Fibroblast of villous mesenchyme (primary cell): Measurements from ENCODE around the gene GALNT16. TPM values are rescaled to one million over a fixed set of nuclear protein-coding genes. Genes with fewer than 3 reads are reported as not detected.

Experiments
- DNase-seq: peaks from one replicate; pipeline ENCODE4 v3.0.0-alpha.2; 2010; ENCODE audit warnings: low read depth
- H3K4me3 ChIP-seq: 2 replicates; pipeline ENCODE4 v1.5.1; 2011; ENCODE audit warnings: low read depth, mild to moderate bottlenecking, low read length
- CTCF ChIP-seq: IDR thresholded peaks from 2 replicates; pipeline ENCODE4 v1.5.1; 2012; ENCODE audit warnings: low read depth, mild to moderate bottlenecking, low read length; ENCODE audit not compliant: insufficient read depth
- total RNA-seq: library from RNA; depleted of rRNA; stranded (reverse); fragments of >200 nt; gene quantifications from 2 replicates; pipeline ENCODE4 v1.2.3, GENCODE V29; 2012

The GALNT16 gene
- total RNA-seq, 1 donor: under 0.01 TPM

- TF ChIP-seq CTCF: no peak
- H3K4me3 ChIP-seq: peak overlapping the region; percentile 91
- DNase-seq: no peak
Measured at GRCh38 chr14:69398818-69399210, 138.9 kb downstream of the GALNT16 start.

- no peak for DNase-seq
- peak overlapping the region; percentile 91 for H3K4me3 ChIP-seq
- no peak for TF ChIP-seq CTCF
Measured at GRCh38 chr14:69399750-69400149, 139.8 kb downstream of the GALNT16 start.

GRCh38 chr14:69400154-69400553 is 140.2 kb downstream of the GALNT16 start:
- no peak for TF ChIP-seq CTCF
- DNase-seq: no peak
- peak overlapping the region; percentile 91 for H3K4me3 ChIP-seq

GRCh38 chr14:69401841-69402240 is 141.9 kb downstream of the GALNT16 start:
- no peak for TF ChIP-seq CTCF
- H3K4me3 ChIP-seq: peak overlapping the region; percentile 91
- DNase-seq: no peak

GRCh38 chr14:69404478-69404877 is 144.5 kb downstream of the GALNT16 start:
- DNase-seq: no peak
- H3K4me3 ChIP-seq: no peak overlapping the region
- TF ChIP-seq CTCF: no peak

- no peak for DNase-seq
- H3K4me3 ChIP-seq: no peak overlapping the region
- TF ChIP-seq CTCF: no peak
Measured at GRCh38 chr14:69404883-69405282, 144.9 kb downstream of the GALNT16 start.

GRCh38 chr14:69405762-69406161 is 145.8 kb downstream of the GALNT16 start:
- DNase-seq: no peak
- TF ChIP-seq CTCF: no peak
- H3K4me3 ChIP-seq: no peak overlapping the region
